Hepatocyte (in vitro differentiated cells): ENCODE results near the gene ITPR1.

ENCODE experiments used
- CTCF ChIP-seq: fragments of 200-600 bp; sonication (generic); IDR thresholded peaks from 2 replicates; pipeline ENCODE4 v1.5.1; 2016; ENCODE audit warnings: antibody characterized with exemption, mild to moderate bottlenecking; ENCODE audit not compliant: poor library complexity
- EZH2 ChIP-seq: fragments of 200-600 bp; sonication (generic); IDR thresholded peaks from 2 replicates; pipeline ENCODE4 v1.6.1; 2016; ENCODE audit warnings: antibody characterized with exemption, mild to moderate bottlenecking, borderline replicate concordance
- EZH2phosphoT487 ChIP-seq: fragments of 200-600 bp; sonication (generic); IDR thresholded peaks from one replicate; pipeline ENCODE4 v1.6.1; 2018; ENCODE audit warnings: antibody characterized with exemption, mild to moderate bottlenecking, low read depth, moderate library complexity; ENCODE audit not compliant: unreplicated experiment, severe bottlenecking

- TF ChIP-seq CTCF (no peak), EZH2 (no peak), EZH2phosphoT487 (no peak)
Observed at GRCh38 chr3:4675704-4676103, 182.6 kb downstream of the ITPR1 start.
